GM18867 (cell line): ENCODE data around the gene PAGE4.

Experiments
- ATAC-seq: cut with Tn5 transposase; IDR thresholded peaks from one replicate; pipeline ENCODE4 v1.9.1; 2021; ENCODE audit warnings: mild to moderate bottlenecking, moderate library complexity; ENCODE audit not compliant: unreplicated experiment

PAGE4 gene

GRCh38 chrX:49868739-49869138, 39.6 kb downstream of the PAGE4 start:
- no peak for ATAC-seq

- ATAC-seq, result no peak
Observed at GRCh38 chrX:49876750-49877149, 47.6 kb downstream of the PAGE4 start.

DNA sequence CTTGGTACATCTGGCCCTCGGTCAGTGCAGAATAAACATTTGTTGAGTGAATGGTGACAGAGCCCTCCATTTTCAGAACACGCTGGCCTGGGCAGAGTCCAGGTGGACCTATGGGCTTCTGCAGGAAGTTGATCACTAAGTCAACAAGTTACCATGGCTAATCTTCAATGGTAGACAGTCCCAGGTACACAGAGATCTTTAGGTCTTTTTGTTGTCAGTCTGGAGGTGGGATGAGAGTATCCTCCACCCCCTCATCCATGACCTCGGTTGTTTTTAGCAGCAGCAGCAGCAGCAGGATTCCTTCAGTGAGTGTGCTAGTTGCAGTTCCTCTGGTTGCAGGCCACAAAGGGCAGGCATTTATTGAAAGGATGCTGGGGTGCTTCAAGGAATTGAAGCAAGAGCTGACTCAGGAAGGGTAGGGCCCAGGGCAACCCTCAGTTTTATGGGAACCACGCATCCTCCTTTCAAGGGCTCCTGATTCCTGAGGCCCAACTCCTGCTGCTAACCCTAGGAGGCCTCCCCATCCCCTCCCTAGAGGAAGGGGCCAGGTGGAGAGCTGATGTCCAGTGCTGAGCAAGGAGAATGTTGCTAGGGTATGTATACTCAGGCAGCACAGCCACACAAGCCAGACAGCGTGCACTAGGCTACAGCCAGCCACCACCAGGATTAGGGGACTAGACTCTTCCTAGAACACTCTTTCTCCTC, 48.4 kb downstream of the PAGE4 start:
- no peak for ATAC-seq

- ATAC-seq, result no peak
Observed at GRCh38 chrX:49878128-49878833, 49.2 kb downstream of the PAGE4 start.

DNA sequence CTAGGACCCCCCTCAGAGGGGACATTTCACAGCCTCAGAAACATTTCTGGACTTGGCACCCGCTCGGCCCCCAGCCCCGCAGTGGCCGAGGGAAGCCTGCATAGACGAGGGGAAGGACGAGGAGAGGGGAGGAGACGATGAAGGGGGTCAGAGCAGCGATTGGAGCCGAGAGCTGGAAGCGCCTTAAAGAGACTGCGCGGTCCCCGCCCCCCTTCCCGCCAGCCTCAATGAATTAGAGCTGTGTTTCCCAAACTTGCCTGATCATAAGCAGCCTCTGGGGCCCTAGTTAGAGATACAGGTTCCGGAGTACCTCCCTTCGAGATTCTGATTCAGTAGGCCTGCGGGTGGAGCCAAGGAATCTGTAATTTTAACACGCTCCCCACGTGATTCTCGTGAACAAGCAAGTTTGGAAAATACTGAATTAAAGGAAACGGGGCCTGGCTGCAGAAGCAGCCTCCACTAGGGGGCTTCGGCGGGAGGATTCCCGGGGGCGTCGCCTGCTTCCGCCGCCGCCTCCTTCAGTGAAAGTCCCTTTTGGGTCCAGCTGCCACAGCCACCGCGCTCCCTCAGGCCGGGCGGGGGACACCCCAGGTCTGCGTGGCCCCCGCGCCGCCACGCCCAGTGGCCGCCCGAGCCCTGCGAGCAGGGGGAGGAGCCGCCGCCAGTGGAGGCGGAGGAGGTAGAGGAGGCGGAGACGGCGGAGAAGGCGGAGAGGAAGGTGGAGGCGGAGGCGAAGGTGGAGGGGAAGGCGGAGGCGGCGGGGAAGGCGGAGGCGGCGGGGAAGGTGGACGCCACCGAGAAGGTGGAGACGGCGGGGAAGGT, 49.9 kb downstream of the PAGE4 start, which contains the start of gene USP27X:
USP27X (plus strand) TSS at position 651 of the 822 bp plus-strand sequence. CDS start 824 bp downstream, outside the sequence.
- peak; percentile 93 for ATAC-seq

- peak; percentile 7 for ATAC-seq
Observed at GRCh38 chrX:49879656-49880277, 50.7 kb downstream of the PAGE4 start.

GRCh38 chrX:49880668-49881067, 51.6 kb downstream of the PAGE4 start:
- no peak for ATAC-seq
